UCSD-AML1 (cell line): ENCODE measurements around the gene ANTXRL.
"Not testable (repeated sequence)": the region's sequence is repeated elsewhere in the genome, so short reads cannot be mapped to it uniquely, and the experiment has no call there.

Experiments used
- DNase-seq: peaks from one replicate; lab custom pipeline; 2025; ENCODE audit not compliant: unreplicated experiment; lab: John Stamatoyannopoulos, UW

Gene ANTXRL

GRCh38 chr10:46327685-46328084 lies 40.9 kb downstream of the ANTXRL start:
- no peak for DNase-seq

GRCh38 chr10:46328853-46329689 lies 42.3 kb downstream of the ANTXRL start:
- no peak for DNase-seq

- no peak for DNase-seq
Measured at GRCh38 chr10:46329690-46330016, 42.9 kb downstream of the ANTXRL start.

- DNase-seq = no peak
Measured at GRCh38 chr10:46330894-46331293, 44.1 kb downstream of the ANTXRL start.

- DNase-seq = not testable (repeated sequence)
Measured at GRCh38 chr10:46365484-46365883, 78.7 kb downstream of the ANTXRL start.

- not testable (repeated sequence) for DNase-seq
Measured at GRCh38 chr10:46367209-46367608, 80.4 kb downstream of the ANTXRL start.

GRCh38 chr10:46367666-46368240 lies 81.0 kb downstream of the ANTXRL start:
- not testable (repeated sequence) for DNase-seq

- DNase-seq = not testable (repeated sequence)
Measured at GRCh38 chr10:46368956-46369355, 82.2 kb downstream of the ANTXRL start.

GRCh38 chr10:46374410-46374809 lies 87.6 kb downstream of the ANTXRL start:
- DNase-seq = not testable (repeated sequence)

- DNase-seq = not testable (repeated sequence)
Measured at GRCh38 chr10:46375406-46375805, 88.6 kb downstream of the ANTXRL start, which contains the start of gene ANXA8L1. ANXA8L1 (plus strand) TSS chr10:46375776; CDS start chr10:46375852, 76 bp downstream.

- DNase-seq = not testable (repeated sequence)
Measured at GRCh38 chr10:46377022-46377421, 90.2 kb downstream of the ANTXRL start.

- DNase-seq = not testable (repeated sequence)
Measured at GRCh38 chr10:46377651-46378050, 90.9 kb downstream of the ANTXRL start.

GRCh38 chr10:46378108-46378507 lies 91.3 kb downstream of the ANTXRL start:
- DNase-seq = not testable (repeated sequence)

- not testable (repeated sequence) for DNase-seq
Measured at GRCh38 chr10:46379233-46379848, 92.5 kb downstream of the ANTXRL start.
